Endothelial cell of umbilical vein (primary cell): ENCODE data around the gene P2RX2. TPM values are rescaled to one million over a fixed set of nuclear protein-coding genes. Genes with fewer than 3 reads are reported as not detected.

Source experiments
- BruUV-seq: library from RNA; stranded (reverse); fragments of 400-500 nt; replicated peaks from 2 replicates; lab custom pipeline; 2021; lab: Mats Ljungman, UMichigan
- CTCF ChIA-PET: fragments of 300-600, 350-600 bp; sonication (Branson Sonifier 250); formaldehyde crosslinking; loops from one replicate; lab custom pipeline; 2021; ENCODE audit warnings: antibody characterized with exemption, inconsistent platforms; lab: Charles Lee
- POLR2A ChIA-PET: fragments of 300-600, 350-600 bp; sonication (Branson Sonifier 250); formaldehyde crosslinking; loops from one replicate; lab custom pipeline; 2021; ENCODE audit warnings: antibody characterized with exemption, inconsistent platforms; lab: Charles Lee
- DNase-seq: peaks from one replicate; pipeline ENCODE4 v3.0.0-alpha.2; 2011; ENCODE audit warnings: low read depth, low spot score
- FAIRE-seq: peaks from 2 replicates; lab custom pipeline; 2011; peaks lifted over from hg19 to GRCh38; lab: Jason Lieb, UNC
- H2AFZ ChIP-seq: 2 replicates; pipeline ENCODE4 v1.6.0; 2012; ENCODE audit warnings: low read depth, low read length, control low read depth, inconsistent platforms
- H3K27ac ChIP-seq: 2 replicates; pipeline ENCODE4 v1.5.1; 2011; ENCODE audit warnings: low read depth, mild to moderate bottlenecking, control low read depth, low read length, moderate library complexity; ENCODE audit not compliant: insufficient read depth
- H3K27me3 ChIP-seq, 2 experiments: 2 replicates each; pipeline versions ENCODE4 v1.6.0 to v1.6.1; 2011; ENCODE audit warnings: low read length in 2 of 2, mixed read lengths in 1 of 2; ENCODE audit not compliant: control insufficient read depth in 2 of 2, insufficient read depth in 2 of 2
- H3K36me3 ChIP-seq, 2 experiments: 2 replicates in 1 of 2; 3 replicates in 1 of 2; pipeline ENCODE4 v1.5.1; 2011; ENCODE audit warnings: low read length in 2 of 2, mild to moderate bottlenecking in 1 of 2, moderate library complexity in 1 of 2; ENCODE audit not compliant: control insufficient read depth in 2 of 2, insufficient read depth in 2 of 2; ENCODE audit errors: extremely low read depth in 1 of 2
- H3K4me1 ChIP-seq: 3 replicates; pipeline ENCODE4 v1.5.1; 2011; ENCODE audit warnings: mild to moderate bottlenecking, low read length; ENCODE audit not compliant: control insufficient read depth, insufficient read depth; ENCODE audit errors: extremely low read depth
- H3K4me2 ChIP-seq: 2 replicates; pipeline ENCODE4 v1.6.1; 2011; ENCODE audit warnings: low read length, control low read depth, mixed read lengths; ENCODE audit not compliant: insufficient read depth
- H3K4me3 ChIP-seq, 3 experiments: fragments of 200-600 bp in 1 of 3; sonication (generic), shearing (Covaris generic) in 1 of 3; replicated peaks in 1 of 3; 2 replicates each; pipeline ENCODE4 v1.5.1; 2011 to 2016; ENCODE audit warnings: control low read depth in 3 of 3, low read length in 3 of 3, mild to moderate bottlenecking in 2 of 3, inconsistent platforms in 1 of 3, low read depth in 1 of 3, moderate library complexity in 1 of 3; ENCODE audit not compliant: insufficient read depth in 1 of 3
- H3K79me2 ChIP-seq: 2 replicates; pipeline ENCODE4 v1.6.0; 2012; ENCODE audit warnings: low read length, inconsistent platforms; ENCODE audit not compliant: control insufficient read depth, insufficient read depth
- H3K9ac ChIP-seq: replicated peaks from 2 replicates; pipeline ENCODE3; 2011; ENCODE audit warnings: low read length, control low read depth; ENCODE audit not compliant: insufficient read depth; ENCODE audit errors: extremely low read depth
- H3K9me1 ChIP-seq: replicated peaks from 3 replicates; pipeline ENCODE4 v1.6.0; 2011; ENCODE audit warnings: mild to moderate bottlenecking, low read length; ENCODE audit not compliant: control insufficient read depth, insufficient read depth; ENCODE audit errors: extremely low read depth
- H3K9me3 ChIP-seq: replicated peaks from 2 replicates; pipeline ENCODE4 v1.5.1; 2012; ENCODE audit warnings: low read length, inconsistent platforms; ENCODE audit not compliant: control insufficient read depth, insufficient read depth
- H4K20me1 ChIP-seq: replicated peaks from 2 replicates; pipeline ENCODE3; 2011; ENCODE audit warnings: mild to moderate bottlenecking, low read length; ENCODE audit not compliant: control insufficient read depth, insufficient read depth; ENCODE audit errors: extremely low read depth
- CTCF ChIP-seq, 2 donors: IDR thresholded peaks; 1 replicate in 1 of 2; 2 replicates in 1 of 2; pipeline ENCODE4 v1.5.1; 2011; ENCODE audit warnings: low read length in 2 of 2, mild to moderate bottlenecking in 2 of 2, moderate library complexity in 2 of 2, control low read depth in 1 of 2, inconsistent platforms in 1 of 2, low read depth in 1 of 2; ENCODE audit not compliant: insufficient read depth in 1 of 2; ENCODE audit errors: extremely low read depth in 1 of 2
- EZH2 ChIP-seq: IDR thresholded peaks from 2 replicates; pipeline ENCODE4 v1.6.1; 2012; ENCODE audit warnings: borderline replicate concordance, low read depth, mild to moderate bottlenecking, moderate library complexity, low read length, inconsistent platforms; ENCODE audit not compliant: severe bottlenecking
- FOS ChIP-seq: IDR thresholded peaks from 2 replicates; pipeline ENCODE4 v1.6.1; 2011; ENCODE audit warnings: mild to moderate bottlenecking, low read length, moderate library complexity, borderline replicate concordance; ENCODE audit not compliant: insufficient read depth
- GATA2 ChIP-seq: IDR thresholded peaks from 2 replicates; pipeline ENCODE4 v1.7.0; 2011; ENCODE audit warnings: low read depth, mild to moderate bottlenecking, moderate library complexity, mixed read lengths, low read length; ENCODE audit not compliant: insufficient read length, insufficient read depth
- JUN ChIP-seq: IDR thresholded peaks from 2 replicates; pipeline ENCODE4 v1.6.1; 2011; ENCODE audit warnings: borderline replicate concordance, low read depth; ENCODE audit not compliant: insufficient read length, insufficient read depth
- MAX ChIP-seq: IDR thresholded peaks from 2 replicates; pipeline ENCODE4 v1.6.1; 2011; ENCODE audit not compliant: insufficient read depth, insufficient read length
- MYC ChIP-seq: IDR thresholded peaks from one replicate; pipeline ENCODE4 v1.6.1; 2011; ENCODE audit warnings: mild to moderate bottlenecking, low read depth, low read length
- POLR2A ChIP-seq: IDR thresholded peaks from 2 replicates; pipeline ENCODE4 v1.6.1; 2012; ENCODE audit warnings: low read depth, mild to moderate bottlenecking, control low read depth, low read length
- POLR2AphosphoS5 ChIP-seq: IDR thresholded peaks from 2 replicates; pipeline ENCODE4 v1.6.1; 2012; ENCODE audit warnings: low read depth, mild to moderate bottlenecking, control low read depth, low read length, moderate library complexity; ENCODE audit not compliant: insufficient read depth
- dilution Hi-C: fragments of 300-500 bp; cut with MboI; formaldehyde crosslinking; loops from one replicate; pipeline ENCODE4 v1.15.0; 2019; ENCODE audit warnings: low sequenced_read_pairs; ENCODE audit not compliant: extremely low pct_ligation_motif_present
- intact Hi-C: fragments of 100-400 bp; cut with micrococcal nuclease; formaldehyde crosslinking; loops from one replicate; pipeline ENCODE4 v1.10.0; 2022
- polyA plus RNA-seq, 4 experiments: library from polyadenylated mRNA; depleted of rRNA in 3 of 4; stranded (reverse) in 3 of 4; unstranded in 1 of 4; fragments of >200 nt; gene quantifications; 2 replicates each; pipeline versions ENCODE4 v1.2.1 to v1.2.3, GENCODE V29; 2011 to 2012; ENCODE audit warnings: missing spikeins in 1 of 4
- total RNA-seq: library from RNA; stranded (reverse); gene quantifications from 2 replicates; pipeline ENCODE4 v1.2.3, GENCODE V29; 2021

The P2RX2 gene
- total and polyA plus RNA-seq, 2 donors (not counting 3 experiments of a cell fraction or from before 2014, with no cell fraction given), result not detected

- H2AFZ ChIP-seq, result no peak overlapping the region
- POLR2A ChIA-PET, result no interaction called here
- no peak overlapping the region for H3K4me3 ChIP-seq
- dilution Hi-C loops, result no loop called here
- FAIRE-seq, result no peak
- CTCF ChIA-PET, result no interaction called here
- no peak overlapping the region for H3K27ac ChIP-seq
- no peaks in the 10 kb centered on the region for H3K4me1 ChIP-seq
- intact Hi-C loops, result no loop called here
- no TSS peak for BruUV-seq
- H3K9me1 ChIP-seq, result no peaks in the 10 kb centered on the region
- no peaks in the 10 kb centered on the region for H3K79me2 ChIP-seq
- H4K20me1 ChIP-seq, result no peaks in the 10 kb centered on the region
- TF ChIP-seq CTCF (IDR thresholded peaks at IDR 0.05; ENCODE audit: extremely low read depth in 1 of 2, insufficient read depth in 1 of 2, low read depth in 1 of 2, low read length in 2 of 2) (no peak), MAX (no peak), EZH2 (no peak), GATA2 (no peak), MYC (no peak), FOS (no peak), POLR2A (no peak), JUN (no peak), POLR2AphosphoS5 (no peak)
- H3K27me3 ChIP-seq, result peaks cover 0 to 5% of the 10 kb centered on the region in 2 experiments
- H3K36me3 ChIP-seq, result peaks cover 0 to 11% of the 10 kb centered on the region in 2 experiments
- no peak overlapping the region for H3K4me2 ChIP-seq
- DNase-seq, result no peak
- no peak overlapping the region for H3K9ac ChIP-seq
- no peaks in the 10 kb centered on the region for H3K9me3 ChIP-seq
Observed at GRCh38 chr12:132582058-132582420, 36.5 kb upstream of the P2RX2 start.
